Forelimb muscle (tissue), 1 donor: ENCODE data around the gene GGN. TPM values are rescaled to one million over a fixed set of nuclear protein-coding genes. Genes with fewer than 3 reads are reported as not detected.
"Not testable (repeated sequence)": the region's sequence is repeated elsewhere in the genome, so short reads cannot be mapped to it uniquely, and the experiment has no call there.

Experiments used
- DNase-seq: peaks from one replicate; pipeline ENCODE4 v3.0.0-alpha.2; 2013; ENCODE audit warnings: low read depth
- polyA plus RNA-seq: library from polyadenylated mRNA; unstranded; fragments of 120-200 nt; gene quantifications from one replicate; pipeline ENCODE4 v1.2.1, GENCODE V29; 2013; ENCODE audit not compliant: insufficient read length

GGN gene
- polyA plus RNA-seq, 1 donor, result 0.43 TPM

DNA sequence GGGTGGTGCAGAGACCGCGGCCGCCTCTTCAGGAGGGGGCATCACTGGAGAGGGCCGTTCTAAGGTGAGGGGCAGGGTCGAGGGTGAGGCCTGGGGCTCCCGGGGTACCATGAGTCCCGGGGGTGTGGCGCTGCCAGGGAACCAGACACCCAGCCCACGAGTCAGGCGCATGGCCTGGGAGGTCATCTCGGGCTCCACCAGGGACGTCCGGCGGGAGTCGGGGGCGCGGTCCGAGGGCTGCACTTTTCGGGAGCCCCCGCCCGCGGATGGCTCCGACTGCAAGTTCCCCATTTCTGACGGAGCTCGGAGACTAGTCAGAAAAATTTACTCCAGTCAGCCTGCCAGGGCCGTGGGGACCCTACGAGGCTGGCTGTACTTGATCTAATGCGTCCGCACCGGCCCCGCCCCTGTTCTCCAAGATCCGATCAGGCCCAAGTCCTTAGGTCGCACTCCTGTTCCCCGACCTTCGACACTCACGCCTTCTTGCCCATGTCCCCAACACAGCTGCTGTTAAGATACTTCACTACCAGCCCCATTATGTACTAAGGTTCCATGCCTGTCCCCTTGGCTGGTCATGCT is 774 bp downstream of the GGN start:
- no peak for DNase-seq

DNA sequence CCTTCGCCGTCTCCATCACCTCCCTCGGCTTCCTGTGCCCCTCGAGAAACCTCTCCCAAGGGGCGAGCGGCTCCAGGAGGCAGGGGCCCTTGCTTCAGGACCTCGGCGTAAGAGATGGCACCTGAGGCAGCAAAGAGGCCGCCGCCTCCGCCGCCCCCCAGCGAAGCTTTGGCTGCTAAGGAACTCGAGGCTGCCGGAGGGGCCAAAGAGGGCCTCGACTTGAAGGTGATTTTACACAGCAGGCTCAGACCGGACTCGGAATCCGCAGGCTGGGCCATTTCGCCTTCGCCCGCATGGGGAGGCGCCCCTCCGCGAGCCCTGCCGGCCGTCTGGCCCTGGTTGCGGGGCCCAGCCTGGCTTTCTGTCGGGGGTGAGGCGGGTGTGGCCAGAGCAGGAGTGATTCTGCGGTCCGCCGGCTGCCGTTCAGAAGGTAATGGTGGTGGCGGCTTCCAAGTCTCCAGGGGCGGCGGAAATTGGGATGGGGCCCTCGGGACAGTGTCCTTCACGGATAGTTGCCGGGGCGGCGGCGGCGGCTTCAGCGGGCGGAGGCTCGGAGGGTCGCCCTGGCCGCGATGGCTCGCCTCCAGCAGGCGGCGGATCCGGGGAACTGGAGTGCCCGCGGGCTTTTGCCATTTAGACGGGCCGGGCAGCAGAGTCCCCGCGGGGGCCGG is 1.4 kb downstream of the GGN start:
- DNase-seq, result no peak

DNA sequence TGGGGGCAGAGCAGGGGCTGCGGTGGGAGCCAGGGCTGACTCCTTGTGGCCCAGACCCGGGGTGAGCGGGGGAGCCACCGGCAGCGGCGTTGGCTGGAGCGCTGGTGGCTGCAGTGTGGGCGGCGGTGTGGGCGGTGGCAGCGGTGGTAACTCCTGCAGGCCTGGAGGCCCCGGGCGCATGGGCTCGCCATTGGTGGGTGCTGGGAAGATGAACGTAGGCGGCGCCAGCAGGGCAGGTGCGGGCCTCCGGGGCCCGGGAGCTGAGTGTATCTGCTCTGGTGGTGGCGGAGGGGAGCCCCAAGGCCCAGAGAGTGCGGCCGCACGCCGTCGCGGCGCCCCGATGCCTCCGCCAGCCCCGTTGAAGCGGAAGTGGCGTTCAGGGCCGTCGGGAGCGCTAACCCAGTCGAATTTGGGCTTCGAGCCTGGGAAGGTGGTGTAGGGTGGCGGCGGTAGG is 2.0 kb downstream of the GGN start:
- no peak for DNase-seq

DNA sequence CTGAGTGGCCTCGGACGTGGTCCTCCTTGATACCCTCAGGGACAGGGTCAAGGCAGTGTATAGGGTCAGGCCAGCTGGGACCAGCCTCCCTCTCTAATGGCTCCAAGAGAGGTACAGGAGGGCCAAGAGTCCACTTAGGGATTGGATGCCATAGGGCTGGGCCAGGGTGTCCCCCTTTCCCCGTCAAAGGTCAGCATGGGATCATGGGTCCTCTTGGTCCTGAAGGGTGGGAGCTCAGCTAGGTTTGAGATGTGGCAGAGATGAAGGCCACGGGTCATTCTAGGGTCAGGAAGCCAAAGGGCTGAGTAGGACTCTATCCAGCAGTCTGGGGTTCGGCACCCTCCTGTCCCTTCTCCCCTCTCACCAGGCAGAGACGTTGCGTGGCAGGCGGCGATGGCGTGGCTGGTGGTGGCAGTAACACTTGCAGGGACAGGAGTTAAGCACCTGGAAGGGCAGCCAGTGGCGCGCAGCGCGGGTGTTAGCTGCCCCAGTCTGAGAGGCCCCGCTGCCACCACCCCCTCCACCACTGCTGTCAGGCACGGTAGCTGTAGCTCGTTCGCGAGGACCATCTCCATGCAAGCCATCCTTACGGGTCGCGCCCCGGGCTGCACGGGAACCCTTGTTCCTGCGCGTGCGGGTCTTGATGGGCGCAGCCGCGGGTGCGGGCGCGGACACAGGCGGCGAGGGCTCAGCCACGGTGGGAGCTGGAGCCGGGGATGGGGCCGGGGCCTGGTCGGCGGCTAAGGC is 2.6 kb downstream of the GGN start:
- DNase-seq, result no peak

DNA sequence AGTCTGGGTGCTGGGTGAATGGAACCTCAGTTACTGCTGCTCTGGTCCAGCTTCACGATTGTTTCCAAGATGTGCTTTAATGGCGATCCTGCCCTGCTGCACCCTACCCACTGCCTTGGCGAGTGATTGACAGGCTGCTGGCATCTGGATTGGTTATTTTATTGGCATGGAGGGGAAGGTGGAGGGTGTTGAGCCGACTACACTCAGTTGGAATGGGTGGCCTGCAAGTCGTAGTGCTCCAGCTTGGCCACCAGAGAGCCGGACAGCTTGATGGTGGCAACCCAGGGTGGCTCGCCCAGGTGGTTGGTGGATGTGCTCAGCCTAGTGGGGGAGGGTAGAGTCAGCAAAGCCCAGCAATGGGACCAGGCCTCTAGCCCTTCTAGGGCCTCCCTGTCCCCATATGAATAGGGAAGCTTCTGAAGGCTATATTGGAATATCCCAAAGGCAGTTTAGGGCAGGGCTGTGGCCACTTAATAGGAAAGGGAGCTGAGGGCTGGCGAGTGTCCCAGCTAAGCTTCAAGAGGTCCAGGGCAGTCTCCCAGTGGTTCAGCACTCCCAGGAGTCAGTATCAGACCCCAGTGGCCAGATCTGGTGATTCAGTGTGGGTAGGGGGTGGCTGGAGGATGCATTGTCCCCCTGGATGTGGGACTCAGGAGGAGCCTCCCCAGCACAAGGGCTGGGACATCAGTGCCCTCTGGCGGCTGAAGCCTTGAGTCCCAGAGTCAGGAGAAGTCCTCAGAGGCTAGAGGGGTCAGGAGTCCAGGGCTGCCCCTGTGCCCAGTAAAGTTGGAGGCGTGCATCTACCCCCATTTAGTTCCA is 3.4 kb downstream of the GGN start:
- no peak for DNase-seq

DNA sequence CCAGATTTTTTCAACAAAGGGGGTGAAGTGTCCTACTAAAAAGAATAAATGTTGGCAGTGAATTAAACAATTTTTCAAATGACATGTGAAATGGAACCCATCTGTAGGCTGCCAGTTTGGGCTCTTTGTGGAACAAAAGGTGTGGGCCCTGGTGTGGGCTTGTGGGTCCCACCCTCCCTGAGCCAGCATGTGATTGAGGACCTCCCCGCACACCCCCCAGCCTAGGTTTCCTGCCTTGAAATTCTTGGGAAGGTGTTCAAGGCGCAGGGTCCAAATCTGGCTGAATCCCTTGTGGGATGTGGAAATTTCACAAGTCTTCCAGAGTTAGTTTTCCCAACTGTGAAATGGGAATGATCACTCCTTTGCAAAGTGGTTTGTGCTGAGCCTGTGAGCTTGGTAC is 4.1 kb downstream of the GGN start:
- no peak for DNase-seq

DNA sequence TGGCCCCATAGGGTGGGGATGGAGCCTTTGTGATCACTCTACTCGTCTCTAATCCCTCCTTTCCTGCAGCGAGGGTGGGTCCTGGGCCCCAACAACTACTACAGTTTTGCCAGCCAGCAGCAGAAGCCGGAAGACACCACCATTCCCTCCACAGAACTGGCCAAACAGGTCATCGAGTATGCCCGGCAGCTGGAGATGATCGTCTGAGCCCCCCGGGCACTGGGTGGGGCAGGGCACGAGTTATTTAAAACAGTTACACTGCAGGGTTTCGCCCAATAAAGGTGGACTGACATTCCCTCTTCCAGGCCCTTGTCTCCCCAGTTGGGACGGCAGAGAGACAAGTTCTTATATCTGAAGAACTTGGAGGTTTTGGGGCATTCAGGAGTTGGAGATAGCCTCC is 4.7 kb downstream of the GGN start:
- DNase-seq, result no peak

DNA sequence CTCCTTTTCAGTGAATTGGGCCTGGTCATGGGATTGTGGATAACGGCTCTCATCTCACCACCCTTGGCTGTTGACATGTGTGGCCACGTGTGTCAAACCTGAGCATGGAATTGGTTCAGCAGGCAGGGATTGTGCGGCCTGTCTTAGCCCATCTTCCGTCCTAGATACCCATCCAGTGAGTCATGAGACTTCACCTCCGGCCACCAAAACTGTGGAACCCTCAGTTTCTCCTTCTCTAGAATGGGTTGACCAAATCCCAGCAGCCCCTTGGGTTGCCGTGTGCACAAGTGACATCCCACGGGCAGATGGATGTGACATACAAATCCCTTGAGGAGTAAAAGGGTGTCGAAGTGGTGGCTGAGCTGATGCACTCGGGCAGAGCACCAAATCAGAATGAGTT is 6.7 kb downstream of the GGN start:
- DNase-seq, result no peak

DNA sequence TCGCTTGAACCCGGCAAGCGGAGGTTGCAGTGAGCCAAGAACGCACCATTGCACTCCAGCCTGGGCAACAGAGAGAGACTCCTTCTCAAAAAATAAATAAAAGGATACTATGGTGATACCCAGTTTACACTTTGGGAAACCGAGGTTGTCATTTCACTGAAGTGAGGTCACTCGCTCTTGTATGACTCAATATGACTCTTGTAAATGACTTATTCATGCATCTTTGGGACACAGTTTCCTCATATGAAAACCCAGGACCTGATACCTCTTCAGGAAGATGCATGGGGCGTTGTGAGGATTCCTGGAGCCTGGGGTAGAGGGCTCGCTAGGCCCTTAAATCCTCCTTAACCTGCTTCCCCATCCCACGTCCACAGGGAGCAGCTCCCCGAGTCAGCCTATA is 9.0 kb downstream of the GGN start:
- no peak for DNase-seq

DNA sequence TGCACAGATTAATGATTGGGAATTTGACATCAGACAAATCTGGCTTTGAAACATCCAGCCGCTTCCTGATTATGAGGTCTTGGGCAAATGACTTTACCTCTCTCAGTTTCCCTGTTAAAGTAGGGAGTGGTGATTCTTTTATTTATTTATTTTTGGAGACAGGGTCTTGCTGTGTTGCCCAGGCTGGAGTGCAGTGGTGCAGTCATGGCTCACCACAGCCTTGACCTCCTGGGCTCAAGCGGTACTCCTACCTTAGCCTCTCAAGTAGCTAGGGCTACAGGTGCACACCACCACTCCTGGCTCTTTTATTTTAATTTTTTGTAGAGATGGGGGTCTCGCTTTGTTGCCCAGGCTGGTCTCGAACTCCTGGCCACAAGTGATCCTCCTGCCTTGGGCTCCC is 10.8 kb downstream of the GGN start:
- no peak for DNase-seq

DNA sequence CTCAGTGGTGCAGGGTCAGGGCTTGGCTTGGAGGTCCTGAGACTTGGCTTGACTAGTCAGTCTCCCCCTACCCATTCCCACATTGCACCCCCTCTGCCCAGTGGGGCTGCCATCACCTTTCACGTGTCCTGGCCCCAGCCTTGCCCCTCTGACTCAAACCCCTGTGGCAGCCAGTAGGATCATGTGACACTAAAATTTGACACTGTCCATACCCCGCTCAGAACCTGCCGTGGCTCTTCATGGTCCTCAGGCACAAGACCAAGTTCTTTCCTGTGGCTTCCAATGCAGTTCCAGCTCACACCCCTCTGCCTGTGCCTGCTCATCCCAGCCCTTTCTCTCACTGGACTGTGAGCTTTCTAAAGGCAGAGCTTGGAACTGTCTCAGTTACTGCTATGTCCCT is 11.3 kb downstream of the GGN start:
- no peak for DNase-seq

DNA sequence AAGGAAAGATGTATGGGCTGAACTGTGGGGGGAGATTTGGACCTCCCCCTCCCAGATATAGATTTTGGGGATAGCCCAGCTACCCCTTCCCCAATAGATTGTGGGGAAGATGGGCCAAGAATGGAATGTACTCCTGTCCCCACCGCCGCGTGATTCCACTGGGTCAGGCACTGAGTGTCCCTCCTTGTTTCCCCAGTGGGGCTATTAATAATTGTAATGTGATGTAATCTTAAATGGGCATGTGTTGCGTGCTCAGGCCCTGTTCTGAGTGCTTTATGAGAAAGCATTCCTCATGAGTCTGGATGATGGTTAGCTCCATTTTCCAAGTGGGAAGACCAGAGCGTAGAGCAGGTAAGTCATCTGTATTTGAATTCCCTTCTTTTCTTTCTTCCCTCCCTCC is 12.1 kb downstream of the GGN start:
- no peak for DNase-seq

DNA sequence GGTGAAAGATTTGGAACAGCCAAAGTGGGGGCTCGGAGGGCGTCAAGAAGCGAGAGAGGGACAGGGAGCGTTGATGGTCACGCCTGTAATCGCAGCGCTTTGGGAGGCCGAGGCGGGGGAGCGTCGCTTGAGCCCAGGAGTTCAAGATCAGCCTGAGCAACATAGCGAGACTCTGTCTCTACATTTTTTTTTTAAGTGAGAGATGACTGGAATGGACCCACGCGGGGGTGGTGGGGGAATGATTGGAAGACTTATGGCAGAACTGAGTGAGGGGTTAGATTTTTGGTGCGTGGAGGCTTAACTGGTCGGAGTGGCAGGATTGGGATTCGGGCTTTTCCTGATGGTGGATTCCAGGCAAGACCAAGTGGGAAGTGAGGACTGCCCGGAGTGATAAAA is 12.7 kb downstream of the GGN start:
- no peak for DNase-seq

DNA sequence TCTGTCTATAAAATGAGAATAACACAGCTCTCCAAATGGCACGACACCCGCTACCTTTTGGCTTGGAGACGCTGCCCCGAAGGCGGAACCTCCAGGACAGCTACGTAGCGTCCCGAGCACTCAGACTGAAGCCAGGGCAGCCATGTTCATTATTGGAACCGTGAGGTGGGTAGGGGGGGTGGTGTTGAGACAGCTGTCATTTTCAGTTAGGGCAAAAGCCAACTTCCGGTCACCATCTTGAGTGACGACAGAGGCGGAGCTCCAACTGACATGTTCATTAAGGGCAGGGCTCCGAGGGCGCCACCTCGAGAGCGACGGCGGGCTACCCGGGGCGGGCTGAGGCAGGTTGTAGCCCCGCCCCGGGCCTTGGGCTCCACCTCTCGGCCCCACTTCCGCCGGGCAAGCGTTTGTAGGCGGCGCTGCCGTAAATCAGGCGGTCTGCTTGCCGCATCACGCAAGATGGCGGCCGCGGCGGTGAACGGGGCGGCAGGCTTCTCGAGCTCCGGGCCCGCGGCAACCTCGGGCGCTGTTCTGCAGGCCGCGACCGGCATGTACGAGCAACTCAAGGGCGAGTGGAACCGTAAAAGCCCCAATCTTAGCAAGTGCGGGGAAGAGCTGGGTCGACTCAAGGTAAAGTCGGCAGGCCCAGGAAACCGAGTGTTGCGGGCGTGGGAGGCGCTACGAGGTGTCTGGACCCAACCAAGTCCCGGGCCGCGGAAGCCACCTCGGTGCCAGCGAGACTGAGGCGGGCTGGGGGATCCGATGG is 13.3 kb downstream of the GGN start, which contains the start of gene PSMD8:
Gene PSMD8 (plus strand): TSS at position 240 of the 766 bp plus-strand sequence. CDS start 31 bp downstream, at position 271.
- peak; percentile 98 for DNase-seq

DNA sequence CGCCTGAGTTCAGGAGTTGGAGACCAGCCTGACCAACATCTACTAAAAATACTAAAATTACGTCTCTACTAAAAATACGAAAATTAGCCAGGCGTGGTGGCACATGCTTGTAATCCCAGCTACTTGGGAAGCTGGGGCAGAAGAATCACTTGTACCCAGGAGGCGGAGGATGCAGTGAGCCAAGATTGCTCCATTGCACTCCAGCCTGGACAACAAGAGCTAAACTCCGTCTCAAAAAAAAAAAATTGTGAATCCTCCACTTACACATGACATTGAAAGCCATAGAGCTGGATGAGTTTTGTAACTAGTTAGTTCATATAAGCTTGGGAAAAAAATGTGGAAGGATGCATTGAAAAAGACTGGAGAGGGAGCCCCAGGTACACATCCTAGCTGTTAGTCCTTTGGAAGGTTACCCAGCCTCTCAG is 13.9 kb downstream of the GGN start:
- no peak for DNase-seq

DNA sequence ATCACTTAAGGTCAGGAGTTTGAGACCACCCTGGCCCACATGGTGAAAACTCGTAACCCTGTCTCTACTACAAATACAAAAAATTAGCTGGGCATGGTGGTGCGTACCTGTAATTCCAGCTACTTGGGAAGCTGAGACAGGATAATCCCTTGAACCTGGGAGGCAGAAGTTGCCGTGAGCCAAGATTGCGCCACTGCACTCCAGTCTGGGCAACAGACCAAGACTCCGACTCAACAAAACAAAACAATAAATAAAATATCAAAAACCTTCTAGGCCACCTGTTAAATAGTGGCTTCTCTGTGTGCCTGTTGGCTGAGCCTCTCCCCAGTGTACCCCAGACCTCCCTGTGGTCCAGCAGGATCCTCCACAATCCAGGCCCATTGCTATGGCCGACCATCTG is 16.8 kb downstream of the GGN start:
- no peak for DNase-seq

DNA sequence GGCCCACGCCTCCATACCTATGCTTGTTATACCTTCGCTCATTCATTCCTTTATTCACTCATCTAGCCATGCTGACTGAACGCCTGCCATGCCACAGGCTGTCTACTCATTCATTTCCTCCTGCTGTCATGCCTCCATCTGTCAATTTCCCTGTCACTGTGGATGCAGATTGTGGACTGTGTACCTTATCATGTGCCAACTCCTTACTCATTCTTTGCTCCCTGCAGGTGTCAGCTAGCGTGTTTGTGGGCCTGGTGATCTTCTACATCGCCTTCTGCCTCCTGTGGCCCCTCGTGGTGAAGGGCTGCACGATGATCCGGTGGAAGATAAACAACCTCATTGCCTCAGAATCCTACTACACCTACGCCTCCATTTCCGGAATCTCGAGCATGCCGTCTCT is 17.5 kb downstream of the GGN start:
- DNase-seq, result no peak

DNA sequence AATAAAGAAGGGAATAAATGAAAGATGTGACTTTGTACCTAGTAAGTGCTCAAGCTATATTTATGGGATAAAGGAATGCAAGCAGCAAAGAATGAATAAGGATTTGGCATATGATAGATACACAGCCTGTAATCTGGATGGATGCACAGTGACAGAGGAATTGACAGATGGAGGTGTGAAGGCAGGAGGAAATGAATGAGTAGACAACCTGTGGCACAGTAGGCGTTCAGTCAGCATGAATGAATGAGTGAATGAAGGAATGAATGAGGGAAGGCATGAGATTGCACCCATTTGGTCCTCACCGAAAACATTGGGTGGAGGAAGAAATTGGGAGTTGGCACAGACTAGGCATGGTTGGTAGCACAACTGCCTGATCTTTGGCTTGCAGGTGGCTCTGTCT is 18.2 kb downstream of the GGN start:
- DNase-seq, result no peak

DNA sequence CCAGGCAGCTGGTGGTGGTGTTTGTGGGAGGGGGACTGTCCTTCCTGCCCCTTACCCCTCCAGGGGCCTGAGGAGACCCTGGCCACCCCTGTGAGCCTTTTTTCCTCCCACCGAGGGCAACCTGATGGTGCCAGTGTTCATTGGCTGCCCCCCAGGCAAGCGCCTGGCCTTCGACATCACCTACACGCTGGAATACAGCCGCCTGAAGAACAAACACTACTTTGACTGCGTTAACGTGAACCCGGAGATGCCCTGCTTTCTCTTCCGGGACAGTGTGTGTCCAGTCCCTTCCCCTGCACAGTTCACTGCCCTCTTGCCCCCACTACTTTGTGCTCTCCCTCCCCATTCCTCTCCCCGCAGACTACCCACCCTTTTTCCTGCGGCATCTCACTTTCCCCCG is 20.8 kb downstream of the GGN start:
- no peak for DNase-seq

DNA sequence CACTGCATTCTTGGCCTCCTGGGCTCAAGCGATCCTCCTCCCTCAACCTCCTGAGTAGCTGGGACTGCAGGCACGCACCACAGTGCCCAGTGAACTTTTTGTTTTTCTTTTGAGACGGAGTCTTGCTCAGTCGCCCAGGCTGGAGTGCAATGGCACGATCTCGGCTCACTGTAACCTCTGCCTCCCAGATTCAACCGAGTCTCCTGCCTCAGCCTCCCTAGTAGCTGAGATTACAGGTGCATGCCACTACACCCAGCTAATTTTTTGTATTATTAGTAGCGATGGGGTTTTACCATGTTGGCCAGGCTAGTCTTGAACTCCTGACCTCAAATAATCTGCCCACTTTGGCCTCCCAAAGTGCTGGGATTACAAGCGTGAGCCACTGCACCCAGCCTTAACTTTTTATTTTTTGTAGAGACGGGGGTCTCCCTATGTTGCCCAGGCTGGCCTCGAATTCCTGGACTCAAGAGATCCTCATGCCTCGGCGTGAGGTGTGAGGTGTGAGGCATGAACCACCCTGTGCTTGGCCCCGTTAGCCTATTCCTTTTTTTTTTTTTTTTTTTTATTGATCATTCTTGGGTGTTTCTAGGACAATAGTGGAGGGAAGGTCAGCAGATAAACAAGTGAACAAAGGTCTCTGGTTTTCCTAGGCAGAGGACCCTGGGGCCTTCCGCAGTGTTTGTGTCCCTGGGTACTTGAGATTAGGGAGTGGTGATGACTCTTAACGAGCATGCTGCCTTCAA is 24.7 kb downstream of the GGN start:
- not testable (repeated sequence) for DNase-seq
